HPDE6-E6E7 (cell line): ENCODE results near the gene MAGI3.
"Not testable (repeated sequence)": the region's sequence is repeated elsewhere in the genome, so short reads cannot be mapped to it uniquely, and the experiment has no call there.

Source experiments
- DNase-seq: peaks from one replicate; pipeline ENCODE4 v3.0.0; 2011; ENCODE audit warnings: missing footprints; ENCODE audit errors: extremely low spot score

The MAGI3 gene

GRCh38 chr1:113686891-113687618 is 296.7 kb downstream of the MAGI3 start:
- DNase-seq = no peak

- DNase-seq = no peak
Observed at GRCh38 chr1:113691184-113691583, 300.9 kb downstream of the MAGI3 start.

- no peak for DNase-seq
Observed at GRCh38 chr1:113692342-113692741, 302.0 kb downstream of the MAGI3 start.

GRCh38 chr1:113692824-113693431 is 302.6 kb downstream of the MAGI3 start:
- DNase-seq = no peak

GRCh38 chr1:113694910-113695309 is 304.6 kb downstream of the MAGI3 start:
- DNase-seq = no peak

- DNase-seq = no peak
Observed at GRCh38 chr1:113701429-113701828, 311.1 kb downstream of the MAGI3 start.

GRCh38 chr1:113714606-113715269 is 324.4 kb downstream of the MAGI3 start:
- DNase-seq = no peak

- DNase-seq = not testable (repeated sequence)
Observed at GRCh38 chr1:113717506-113717905, 327.2 kb downstream of the MAGI3 start.

GRCh38 chr1:113718621-113719020 is 328.3 kb downstream of the MAGI3 start:
- DNase-seq = not testable (repeated sequence)

GRCh38 chr1:113721010-113721409 is 330.7 kb downstream of the MAGI3 start:
- no peak for DNase-seq

- DNase-seq = no peak
Observed at GRCh38 chr1:113732802-113733201, 342.5 kb downstream of the MAGI3 start.

GRCh38 chr1:113734357-113735055 is 344.2 kb downstream of the MAGI3 start:
- DNase-seq = no peak
